ENCODE measurements around the gene PLAC9.

PLAC9 gene

DNA sequence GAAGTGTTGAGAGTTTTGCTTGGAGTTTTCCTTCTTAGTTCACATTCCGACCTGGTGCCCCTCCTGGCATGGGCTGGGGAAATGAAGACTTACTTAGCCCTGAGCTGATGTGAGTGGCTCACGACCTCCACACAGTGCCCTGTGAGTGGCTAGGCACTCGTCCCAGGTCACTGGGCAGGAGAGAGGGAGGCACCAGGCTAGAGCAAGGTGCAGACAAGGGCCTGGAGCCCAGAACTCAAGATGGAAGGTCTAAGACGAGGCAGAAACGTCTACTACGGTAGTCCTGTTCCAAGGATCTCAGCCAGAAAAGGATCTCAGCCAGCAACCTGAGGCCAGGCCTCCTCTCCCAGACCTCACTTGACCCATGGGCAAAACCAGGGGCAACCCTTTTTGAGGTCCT, 50.5 kb downstream of the PLAC9 start:
- Histone ChIP-seq H3K4me1 (ENCODE audit: control insufficient read depth in 1 of 2, insufficient read depth in 1 of 2, low read depth in 1 of 2, low read length in 1 of 2) (peaks cover 56 to 77% of the 10 kb centered on the region in 2 experiments), H3K36me3 (peaks cover 38% of the 10 kb centered on the region), H3K27me3 (no peaks in the 10 kb centered on the region), H3K4me3 (ENCODE audit: low read depth in 1 of 2, low read length in 1 of 2) (no peak overlapping the region), H3K9me3 (no peaks in the 10 kb centered on the region), H3K27ac (peak overlapping the region; percentile 91)
- TF ChIP-seq, protein P1, sequence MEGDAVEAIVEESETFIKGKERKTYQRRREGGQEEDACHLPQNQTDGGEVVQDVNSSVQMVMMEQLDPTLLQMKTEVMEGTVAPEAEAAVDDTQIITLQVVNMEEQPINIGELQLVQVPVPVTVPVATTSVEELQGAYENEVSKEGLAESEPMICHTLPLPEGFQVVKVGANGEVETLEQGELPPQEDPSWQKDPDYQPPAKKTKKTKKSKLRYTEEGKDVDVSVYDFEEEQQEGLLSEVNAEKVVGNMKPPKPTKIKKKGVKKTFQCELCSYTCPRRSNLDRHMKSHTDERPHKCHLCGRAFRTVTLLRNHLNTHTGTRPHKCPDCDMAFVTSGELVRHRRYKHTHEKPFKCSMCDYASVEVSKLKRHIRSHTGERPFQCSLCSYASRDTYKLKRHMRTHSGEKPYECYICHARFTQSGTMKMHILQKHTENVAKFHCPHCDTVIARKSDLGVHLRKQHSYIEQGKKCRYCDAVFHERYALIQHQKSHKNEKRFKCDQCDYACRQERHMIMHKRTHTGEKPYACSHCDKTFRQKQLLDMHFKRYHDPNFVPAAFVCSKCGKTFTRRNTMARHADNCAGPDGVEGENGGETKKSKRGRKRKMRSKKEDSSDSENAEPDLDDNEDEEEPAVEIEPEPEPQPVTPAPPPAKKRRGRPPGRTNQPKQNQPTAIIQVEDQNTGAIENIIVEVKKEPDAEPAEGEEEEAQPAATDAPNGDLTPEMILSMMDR (IDR thresholded peaks at IDR 0.05): no peak

DNA sequence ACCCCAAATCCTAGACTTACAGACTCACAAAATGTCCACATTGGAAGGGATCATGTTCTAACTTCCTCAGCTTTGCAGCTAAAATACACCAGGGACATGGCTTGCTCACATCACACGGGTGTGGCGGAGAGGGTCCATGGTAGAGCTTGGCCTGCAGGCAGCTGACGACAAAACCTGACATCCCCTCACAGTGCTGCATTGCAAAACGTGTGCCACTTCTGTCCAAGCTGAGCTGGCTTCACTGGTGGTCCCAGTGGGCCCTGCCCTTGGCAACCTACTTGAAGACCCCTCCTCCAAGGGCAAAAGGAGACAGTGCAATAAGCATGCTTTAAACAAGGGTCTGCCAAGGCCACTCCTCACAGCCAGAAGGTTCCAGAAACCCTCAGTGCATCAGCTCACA, 50.9 kb downstream of the PLAC9 start:
- H3K4me3 ChIP-seq (ENCODE audit: low read depth in 1 of 2, low read length in 1 of 2): no peak overlapping the region
- peaks cover 60 to 77% of the 10 kb centered on the region in 2 experiments for H3K4me1 ChIP-seq (ENCODE audit: control insufficient read depth in 1 of 2, insufficient read depth in 1 of 2, low read depth in 1 of 2, low read length in 1 of 2)
- H3K27me3 ChIP-seq: no peaks in the 10 kb centered on the region
- TF ChIP-seq, protein P1 (IDR thresholded peaks at IDR 0.05): no peak
- no peaks in the 10 kb centered on the region for H3K9me3 ChIP-seq
- peaks cover 38% of the 10 kb centered on the region for H3K36me3 ChIP-seq
- H3K27ac ChIP-seq: peak overlapping the region; percentile 91

DNA sequence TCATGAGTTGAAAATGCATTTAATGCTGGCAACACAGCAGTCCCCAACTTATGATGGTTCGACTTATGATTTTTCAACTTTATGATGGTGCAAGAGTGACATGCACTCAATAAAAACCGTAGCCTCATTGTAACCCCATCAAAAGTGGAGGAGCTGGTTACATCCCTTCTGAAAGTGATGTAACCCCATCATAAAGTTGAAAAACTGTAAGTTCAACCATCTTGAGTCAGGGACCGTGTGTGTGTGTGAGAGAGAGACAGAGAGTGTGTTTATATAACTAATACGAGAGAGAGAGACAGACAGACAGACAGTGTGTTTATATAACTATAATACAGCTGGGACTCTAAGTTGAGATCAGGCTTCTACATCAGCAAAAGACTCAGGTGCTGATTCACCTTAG, 51.8 kb downstream of the PLAC9 start:
- Histone ChIP-seq H3K27ac (peak overlapping the region; percentile 91), H3K27me3 (no peaks in the 10 kb centered on the region), H3K4me1 (ENCODE audit: control insufficient read depth in 1 of 2, insufficient read depth in 1 of 2, low read depth in 1 of 2, low read length in 1 of 2) (peaks cover 69 to 80% of the 10 kb centered on the region in 2 experiments), H3K9me3 (no peaks in the 10 kb centered on the region), H3K4me3 (ENCODE audit: low read depth in 1 of 2, low read length in 1 of 2) (no peak overlapping the region), H3K36me3 (peaks cover 32% of the 10 kb centered on the region)
- TF ChIP-seq, protein P1 (IDR thresholded peaks at IDR 0.05): no peak

DNA sequence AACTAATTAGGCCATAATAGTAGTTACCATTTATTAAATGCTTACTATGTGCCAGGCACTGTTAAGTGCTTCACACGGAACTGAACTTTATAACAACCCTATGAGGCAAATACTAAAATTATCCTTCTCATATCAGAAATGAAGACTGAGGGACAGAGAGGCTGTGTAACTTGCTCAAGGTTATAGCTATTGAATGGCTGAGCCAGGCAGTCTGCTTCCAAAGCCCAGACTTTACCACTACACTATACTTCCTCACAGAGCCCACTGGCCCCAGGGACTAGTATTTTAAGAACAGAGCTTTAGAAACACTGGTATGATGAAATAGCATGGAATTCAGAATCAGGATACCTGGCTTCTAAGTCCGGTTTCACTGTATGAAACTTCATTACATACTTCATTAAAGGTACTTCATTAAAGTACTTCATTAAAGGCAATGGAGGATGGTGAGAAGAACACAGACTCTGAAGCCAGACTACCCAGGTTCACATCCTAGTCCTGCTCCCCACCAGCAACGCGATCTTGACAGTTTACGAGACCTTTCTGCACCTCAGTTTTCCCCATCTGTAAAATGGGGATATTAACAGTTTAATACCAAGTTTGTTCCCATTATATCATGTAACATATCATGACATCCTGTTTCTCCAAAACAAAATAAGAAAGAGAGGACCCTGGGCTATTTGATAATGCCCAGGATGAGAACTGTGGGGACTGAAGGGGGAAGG, 53.2 kb downstream of the PLAC9 start:
- Histone ChIP-seq H3K27ac (peak overlapping the region; percentile 91), H3K36me3 (peaks cover 18% of the 10 kb centered on the region), H3K4me3 (ENCODE audit: low read depth in 1 of 2, low read length in 1 of 2) (peak overlapping the region in 1 of 2 experiments; percentile 59), H3K9me3 (no peaks in the 10 kb centered on the region), H3K4me1 (ENCODE audit: control insufficient read depth in 1 of 2, insufficient read depth in 1 of 2, low read depth in 1 of 2, low read length in 1 of 2) (peaks cover 83 to 94% of the 10 kb centered on the region in 2 experiments), H3K27me3 (no peaks in the 10 kb centered on the region)
- TF ChIP-seq, protein P1 (IDR thresholded peaks at IDR 0.05): no peak

DNA sequence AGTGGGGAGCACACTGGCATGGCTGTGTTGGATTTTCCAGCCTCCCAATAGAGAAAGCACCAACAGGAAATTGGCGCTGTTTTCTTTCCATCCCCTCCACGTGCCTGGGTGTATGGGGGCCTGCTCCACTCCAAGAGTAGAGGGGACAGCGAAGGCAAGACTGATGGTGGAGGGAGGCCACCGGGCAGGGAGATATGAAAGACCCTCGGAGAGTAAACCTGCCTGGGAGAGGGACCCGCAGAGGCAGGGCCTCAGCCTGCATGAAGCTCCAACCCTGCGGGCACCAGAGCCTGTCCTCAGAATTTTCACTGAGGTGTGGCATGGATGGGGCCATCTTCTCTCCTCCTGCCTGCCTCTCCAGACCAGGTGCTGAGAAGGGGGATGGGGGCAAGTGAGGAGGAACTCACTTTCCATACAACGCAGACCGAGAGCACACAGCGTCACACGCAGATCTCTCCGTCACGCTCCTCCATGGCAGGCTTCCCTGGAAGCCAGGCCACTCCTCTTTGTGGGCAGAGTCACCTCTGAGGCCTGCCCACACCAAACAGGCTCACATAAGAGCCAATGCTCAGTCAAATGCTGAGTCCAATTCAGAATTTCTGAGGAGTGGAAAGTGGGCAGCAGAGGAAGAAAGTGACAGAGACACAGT, 54.0 kb downstream of the PLAC9 start:
- H3K4me3 ChIP-seq (ENCODE audit: low read depth in 1 of 2, low read length in 1 of 2): peak overlapping the region; percentile 48 to 59
- peak overlapping the region; percentile 91 for H3K27ac ChIP-seq
- no peaks in the 10 kb centered on the region for H3K9me3 ChIP-seq
- H3K4me1 ChIP-seq (ENCODE audit: control insufficient read depth in 1 of 2, insufficient read depth in 1 of 2, low read depth in 1 of 2, low read length in 1 of 2): peaks cover 91 to 99% of the 10 kb centered on the region in 2 experiments
- peaks cover 13% of the 10 kb centered on the region for H3K36me3 ChIP-seq
- no peaks in the 10 kb centered on the region for H3K27me3 ChIP-seq
- TF ChIP-seq, protein P1 (IDR thresholded peaks at IDR 0.05): no peak

All from neutrophil (primary cell).